ENCODE measurements around the gene NTNG1. TPM values are rescaled to one million over a fixed set of nuclear protein-coding genes. Genes with fewer than 3 reads are reported as not detected.

NTNG1 gene
- total RNA-seq, 1 experiment from 2014 or later: 1.5 TPM

- Histone ChIP-seq H3K4ac (ENCODE audit: low read depth, low read length) (no peak overlapping the region), H3K9me3 (ENCODE audit: control insufficient read depth, low read depth, low read length) (no peaks in the 10 kb centered on the region), H2BK20ac (ENCODE audit: low read depth, low read length, poor library complexity, severe bottlenecking) (no peak overlapping the region), H3K27ac (ENCODE audit: insufficient read length, low read depth, low read length) (no peak overlapping the region), H3T11ph (ENCODE audit: low read length) (no peak overlapping the region), H3K23me2 (ENCODE audit: insufficient read length, low read depth, low read length, poor library complexity, severe bottlenecking) (no peaks in the 10 kb centered on the region), H3K79me1 (ENCODE audit: insufficient read depth, low read depth, low read length, poor library complexity, severe bottlenecking) (no peaks in the 10 kb centered on the region), H2BK120ac (ENCODE audit: low read depth, low read length, poor library complexity, severe bottlenecking) (no peak overlapping the region), H3K4me2 (ENCODE audit: insufficient read depth, insufficient read length, low read length) (no peak overlapping the region), H2AFZ (ENCODE audit: low read length) (no peak overlapping the region), H3K18ac (ENCODE audit: insufficient read length, low read depth, low read length) (no peak overlapping the region), H2BK5ac (ENCODE audit: insufficient read length, low read length) (no peak overlapping the region), H4K20me1 (ENCODE audit: control insufficient read depth, insufficient read depth, insufficient read length) (no peaks in the 10 kb centered on the region), H3K9ac (ENCODE audit: extremely low read depth, insufficient read length, low read length) (no peak overlapping the region), H3K27me3 (ENCODE audit: insufficient read depth, low read length) (no peaks in the 10 kb centered on the region), H3K79me2 (ENCODE audit: insufficient read depth, low read length) (no peaks in the 10 kb centered on the region), H2BK12ac (ENCODE audit: insufficient read length, low read depth, low read length) (no peak overlapping the region), H3K23ac (ENCODE audit: insufficient read length, low read depth, low read length) (no peak overlapping the region), H2BK15ac (ENCODE audit: low read depth, low read length) (no peak overlapping the region), H2AK5ac (ENCODE audit: insufficient read length, low read length) (no peak overlapping the region), H4K5ac (ENCODE audit: insufficient read length, low read depth, low read length) (no peak overlapping the region), H4K91ac (ENCODE audit: insufficient read length, low read depth, low read length) (no peak overlapping the region), H4K8ac (replicated peaks; ENCODE audit: insufficient read length, low read depth, low read length) (no peak overlapping the region), H3K4me1 (ENCODE audit: insufficient read depth, low read length) (no peaks in the 10 kb centered on the region), H3K56ac (ENCODE audit: insufficient read length, low read depth, low read length) (no peak overlapping the region), H3K14ac (ENCODE audit: insufficient read depth, low read length) (no peak overlapping the region)
- WGBS (ENCODE audit: extremely low coverage, insufficient read length, low lambda C conversion rate): no CpG with 5 or more reads among the region's 4 CpGs
- Mint-ChIP-seq H3K27ac (no peak overlapping the region), H3K4me1 (peaks cover 9% of the 10 kb centered on the region in 2 experiments), H3K36me3 (ENCODE audit: insufficient read depth in 1 of 3, low read depth in 3 of 3) (peaks cover 0 to 9% (median 0%) of the 10 kb centered on the region in 3 experiments; a peak in 1 of 7 replicates), H3K9me3 (peaks cover 0 to 3% of the 10 kb centered on the region in 2 experiments; a peak in 1 of 5 replicates), H3K27me3 (ENCODE audit: low read depth) (no peaks in the 10 kb centered on the region), H3K4me3 (no peak overlapping the region)
- TF ChIP-seq CTCF (conservative IDR thresholded peaks at IDR 0.05): no peak
- DNase-seq: no peak
Observed at GRCh38 chr1:107454791-107455190, 314.0 kb downstream of the NTNG1 start.
